Kidney epithelial cell (primary cell): ENCODE results near the gene HACD1. TPM values are rescaled to one million over a fixed set of nuclear protein-coding genes. Genes with fewer than 3 reads are reported as not detected.

Source experiments
- DNase-seq: peaks from one replicate; pipeline ENCODE4 v3.0.0-alpha.2; 2010; ENCODE audit warnings: low read depth
- H3K27me3 ChIP-seq: 2 replicates; pipeline ENCODE4 v1.6.0; 2011; ENCODE audit warnings: low read length; ENCODE audit not compliant: control insufficient read depth, insufficient read depth
- H3K36me3 ChIP-seq: 2 replicates; pipeline ENCODE4 v1.5.1; 2011; ENCODE audit warnings: low read length; ENCODE audit not compliant: control insufficient read depth, insufficient read depth
- H3K4me3 ChIP-seq: 2 replicates; pipeline ENCODE4 v1.5.1; 2011; ENCODE audit warnings: low read depth, mild to moderate bottlenecking, control low read depth, low read length
- total RNA-seq: library from RNA; depleted of rRNA; stranded (reverse); fragments of >200 nt; gene quantifications from 2 replicates; pipeline ENCODE4 v1.2.3, GENCODE V29; 2015
- TF ChIP-seq, protein P1 (sequence below): IDR thresholded peaks from 2 replicates; pipeline ENCODE4 v1.5.1; 2011; ENCODE audit warnings: mild to moderate bottlenecking, moderate library complexity, low read length, control low read depth, inconsistent platforms; ENCODE audit not compliant: insufficient read depth, poor library complexity, severe bottlenecking

The HACD1 gene
- total RNA-seq, 1 donor from 2014 or later, result 16.6 TPM

DNA sequence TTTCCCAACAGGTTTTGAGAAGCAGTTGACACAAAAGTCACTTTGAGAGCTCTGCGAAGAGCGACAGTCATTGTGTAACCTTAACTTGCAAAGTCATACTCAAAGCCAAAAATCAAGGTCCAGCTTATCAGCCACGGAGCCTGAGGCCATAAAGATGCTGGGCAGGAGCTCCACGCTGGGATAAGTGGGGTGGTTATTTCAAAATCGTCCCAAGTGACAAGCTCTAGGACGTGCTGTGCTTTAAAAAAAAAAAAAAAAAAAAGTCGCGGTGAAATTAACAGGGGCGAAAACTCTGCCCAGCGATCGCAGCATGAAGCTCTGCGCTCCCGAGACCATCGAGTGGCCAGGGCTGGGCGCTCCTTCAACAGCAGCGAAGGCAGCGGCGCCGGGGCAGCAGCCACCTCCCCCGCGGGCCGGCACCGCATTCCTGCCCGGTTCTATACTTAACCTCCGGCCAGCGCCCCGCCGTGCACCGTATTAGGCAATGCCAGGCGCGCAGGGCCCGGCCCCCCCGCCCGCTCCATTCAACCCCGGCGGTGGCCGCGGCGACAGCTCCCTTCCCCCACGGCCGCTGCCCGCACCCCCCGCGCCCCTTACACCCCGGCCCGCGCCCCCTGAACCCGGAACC lies 657 bp downstream of the HACD1 start:
- peak; percentile 9 for DNase-seq

DNA sequence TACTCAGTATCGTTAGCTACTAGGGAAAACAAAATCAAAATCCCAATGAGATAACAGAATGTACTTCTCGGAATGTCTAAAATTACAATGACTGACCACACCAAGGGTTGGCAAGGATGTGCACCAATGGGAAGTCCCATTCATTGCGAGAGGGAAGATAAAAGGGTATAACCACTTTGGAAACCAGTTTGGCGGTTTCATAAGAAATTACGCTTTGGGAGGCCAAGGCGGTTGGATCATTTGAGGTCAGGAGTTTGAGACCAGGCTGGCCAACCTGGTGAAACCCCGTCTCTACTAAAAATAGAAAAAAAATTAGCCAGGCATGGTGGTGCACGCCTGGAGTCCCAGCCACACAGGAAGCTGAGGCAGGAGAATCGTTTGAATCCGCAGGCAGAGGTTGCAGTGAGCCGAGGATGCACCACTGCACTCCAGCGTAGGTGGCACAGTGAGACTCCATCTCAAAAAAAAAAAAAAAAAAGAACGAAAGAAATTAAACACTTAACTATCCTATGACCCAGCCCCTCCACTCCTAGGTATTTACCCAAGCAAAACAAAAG lies 7.6 kb downstream of the HACD1 start:
- TF ChIP-seq, protein P1, sequence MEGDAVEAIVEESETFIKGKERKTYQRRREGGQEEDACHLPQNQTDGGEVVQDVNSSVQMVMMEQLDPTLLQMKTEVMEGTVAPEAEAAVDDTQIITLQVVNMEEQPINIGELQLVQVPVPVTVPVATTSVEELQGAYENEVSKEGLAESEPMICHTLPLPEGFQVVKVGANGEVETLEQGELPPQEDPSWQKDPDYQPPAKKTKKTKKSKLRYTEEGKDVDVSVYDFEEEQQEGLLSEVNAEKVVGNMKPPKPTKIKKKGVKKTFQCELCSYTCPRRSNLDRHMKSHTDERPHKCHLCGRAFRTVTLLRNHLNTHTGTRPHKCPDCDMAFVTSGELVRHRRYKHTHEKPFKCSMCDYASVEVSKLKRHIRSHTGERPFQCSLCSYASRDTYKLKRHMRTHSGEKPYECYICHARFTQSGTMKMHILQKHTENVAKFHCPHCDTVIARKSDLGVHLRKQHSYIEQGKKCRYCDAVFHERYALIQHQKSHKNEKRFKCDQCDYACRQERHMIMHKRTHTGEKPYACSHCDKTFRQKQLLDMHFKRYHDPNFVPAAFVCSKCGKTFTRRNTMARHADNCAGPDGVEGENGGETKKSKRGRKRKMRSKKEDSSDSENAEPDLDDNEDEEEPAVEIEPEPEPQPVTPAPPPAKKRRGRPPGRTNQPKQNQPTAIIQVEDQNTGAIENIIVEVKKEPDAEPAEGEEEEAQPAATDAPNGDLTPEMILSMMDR, result no peak
- H3K27me3 ChIP-seq, result no peaks in the 10 kb centered on the region
- DNase-seq, result no peak
- H3K4me3 ChIP-seq, result no peak overlapping the region
- H3K36me3 ChIP-seq, result no peaks in the 10 kb centered on the region

More for the DNA sequence above, 657 bp downstream of the HACD1 start:
- Histone ChIP-seq H3K36me3 (no peaks in the 10 kb centered on the region), H3K4me3 (peak overlapping the region; percentile 86), H3K27me3 (no peaks in the 10 kb centered on the region)
- TF ChIP-seq, protein P1, result no peak

DNA sequence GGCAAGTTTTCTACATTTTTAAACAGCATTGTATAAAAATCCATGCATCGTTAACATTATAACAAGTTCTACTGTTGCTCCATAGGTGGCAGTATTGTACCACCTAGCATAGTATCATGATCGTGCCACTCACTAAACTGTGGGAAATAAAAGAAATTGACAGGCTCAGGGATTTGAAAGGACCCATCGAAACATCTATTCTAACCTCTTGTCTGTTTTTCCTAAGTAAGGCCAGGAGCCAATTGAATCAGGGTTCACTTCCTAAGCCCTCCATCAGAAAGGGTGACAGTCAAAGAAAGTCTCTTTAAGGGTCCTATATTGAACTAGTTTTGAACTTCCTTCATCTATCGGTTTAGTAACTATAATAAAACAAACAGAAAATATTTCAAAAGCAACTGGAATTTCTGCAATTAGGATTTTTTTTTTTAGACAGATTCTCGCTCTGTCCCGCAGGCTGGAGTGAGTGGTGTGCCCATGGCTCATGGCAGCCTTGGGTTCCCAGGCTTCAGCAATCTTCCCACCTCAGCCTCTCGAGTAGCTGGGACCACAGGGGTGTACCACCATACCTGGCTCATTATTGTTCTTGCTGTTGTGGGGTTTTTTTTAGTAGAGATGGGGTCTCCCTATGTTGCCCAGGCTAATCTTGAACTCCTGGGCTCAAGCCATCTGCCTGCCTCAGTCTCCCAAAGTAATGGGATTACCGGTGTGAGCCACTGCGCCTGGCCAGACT lies 9.4 kb downstream of the HACD1 start:
- no peaks in the 10 kb centered on the region for H3K36me3 ChIP-seq
- H3K4me3 ChIP-seq, result no peak overlapping the region
- TF ChIP-seq, protein P1, result peak; percentile 68
- DNase-seq, result no peak
- no peaks in the 10 kb centered on the region for H3K27me3 ChIP-seq

DNA sequence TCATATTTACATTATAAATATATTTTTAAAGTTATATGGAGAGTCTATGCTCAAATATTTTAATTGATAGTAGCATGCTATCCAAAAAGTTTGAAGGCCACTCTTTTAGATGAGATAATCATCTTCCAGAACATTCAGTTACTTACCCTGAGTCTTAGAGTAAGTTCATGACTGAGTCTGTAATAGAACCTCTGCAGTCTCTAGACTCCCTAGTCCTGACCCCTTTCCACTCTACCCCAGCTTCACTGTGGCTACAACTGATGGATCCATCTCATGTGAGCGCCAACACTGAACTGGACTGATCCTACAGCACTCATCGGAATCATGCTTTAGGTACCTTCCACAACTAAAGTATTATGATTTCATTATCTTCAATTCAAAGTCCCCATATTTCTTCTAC lies 10.1 kb downstream of the HACD1 start:
- Histone ChIP-seq H3K4me3 (no peak overlapping the region), H3K36me3 (no peaks in the 10 kb centered on the region), H3K27me3 (no peaks in the 10 kb centered on the region)
- DNase-seq, result no peak
- TF ChIP-seq, protein P1, result no peak

DNA sequence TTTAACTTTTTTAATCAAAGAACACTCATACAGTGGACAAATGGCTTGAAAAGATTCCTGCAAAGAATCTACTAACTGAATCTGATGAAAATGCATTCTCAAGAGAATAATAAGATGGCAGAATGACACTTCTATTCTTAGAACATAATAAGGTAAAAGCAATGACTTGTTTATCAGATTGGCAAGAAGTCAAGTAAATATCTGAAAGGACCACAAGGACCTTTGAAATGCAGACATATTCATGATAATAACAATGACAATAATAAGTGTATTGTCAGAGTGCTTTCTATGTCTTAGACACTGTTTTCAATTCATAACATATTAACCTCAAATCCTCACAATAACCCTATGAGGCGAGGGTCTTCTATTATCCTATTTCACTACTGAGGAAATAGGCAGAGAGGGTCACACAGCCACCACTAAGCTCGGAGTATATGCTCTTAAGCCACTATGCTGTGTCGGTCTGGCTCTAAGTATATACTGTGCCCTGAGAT lies 10.6 kb downstream of the HACD1 start:
- no peak for DNase-seq
- Histone ChIP-seq H3K36me3 (no peaks in the 10 kb centered on the region), H3K27me3 (no peaks in the 10 kb centered on the region), H3K4me3 (no peak overlapping the region)
- TF ChIP-seq, protein P1, result no peak
